GM23248 (cell line): ENCODE results near the gene BUD31.

ENCODE experiments used
- EZH2 ChIP-seq: fragments of 200-600 bp; sonication (generic); IDR thresholded peaks from 2 replicates; pipeline ENCODE4 v1.6.1; 2018; ENCODE audit warnings: antibody characterized with exemption, mild to moderate bottlenecking; ENCODE audit not compliant: insufficient read depth, poor library complexity, severe bottlenecking
- EZH2phosphoT487 ChIP-seq: fragments of 200-600 bp; sonication (generic); IDR thresholded peaks from 2 replicates; pipeline ENCODE4 v1.6.1; 2018; ENCODE audit warnings: antibody characterized with exemption, moderate library complexity, mild to moderate bottlenecking, low read depth; ENCODE audit not compliant: insufficient read depth

DNA sequence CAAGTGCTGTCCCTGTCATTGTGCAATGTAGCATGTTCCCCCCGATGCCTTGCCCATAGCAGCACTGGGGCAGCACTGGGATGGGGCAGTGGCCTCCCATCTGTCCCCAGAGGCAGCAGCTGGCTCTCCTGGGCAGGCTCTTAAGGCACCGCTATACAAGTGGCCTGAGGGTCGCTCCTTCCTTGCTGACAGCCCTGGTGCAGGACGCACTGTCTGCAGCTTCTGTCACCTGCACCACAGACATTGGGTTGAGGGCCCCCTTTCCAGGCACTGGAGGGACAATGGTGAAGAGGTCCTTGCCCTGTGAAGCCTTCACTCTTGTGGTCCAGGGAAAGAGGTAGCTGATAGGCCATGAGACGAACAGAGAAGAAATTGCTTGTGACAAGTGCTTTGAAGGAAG, 40.6 kb downstream of the BUD31 start:
- TF ChIP-seq EZH2phosphoT487, result no peak
- TF ChIP-seq EZH2, result no peak
